HG03432 (cell line): ENCODE results near the gene PRKG1.
"Not testable (repeated sequence)": the region's sequence is repeated elsewhere in the genome, so short reads cannot be mapped to it uniquely, and the experiment has no call there.

Source experiments
- ATAC-seq: cut with Tn5 transposase; IDR thresholded peaks from one replicate; pipeline ENCODE4 v1.9.1; 2021; ENCODE audit warnings: mild to moderate bottlenecking, moderate library complexity; ENCODE audit not compliant: unreplicated experiment

PRKG1 gene

GRCh38 chr10:51260376-51260775 is 186.1 kb downstream of the PRKG1 start:
- ATAC-seq: no peak

GRCh38 chr10:51266496-51266895 is 192.2 kb downstream of the PRKG1 start:
- ATAC-seq: no peak

GRCh38 chr10:51267980-51268570 is 193.8 kb downstream of the PRKG1 start:
- not testable (repeated sequence) for ATAC-seq

- peak; percentile 60 for ATAC-seq
Observed at GRCh38 chr10:51269821-51270220, 195.5 kb downstream of the PRKG1 start.

- no peak for ATAC-seq
Observed at GRCh38 chr10:51270936-51271530, 196.7 kb downstream of the PRKG1 start.

GRCh38 chr10:51272099-51272498 is 197.8 kb downstream of the PRKG1 start:
- not testable (repeated sequence) for ATAC-seq

- ATAC-seq: no peak
Observed at GRCh38 chr10:51272555-51272954, 198.3 kb downstream of the PRKG1 start.

- ATAC-seq: no peak
Observed at GRCh38 chr10:51273574-51273973, 199.3 kb downstream of the PRKG1 start.

- not testable (repeated sequence) for ATAC-seq
Observed at GRCh38 chr10:51276097-51276496, 201.8 kb downstream of the PRKG1 start.

GRCh38 chr10:51281387-51281786 is 207.1 kb downstream of the PRKG1 start:
- not testable (repeated sequence) for ATAC-seq

- no peak for ATAC-seq
Observed at GRCh38 chr10:51285601-51286000, 211.3 kb downstream of the PRKG1 start.

GRCh38 chr10:51288511-51288910 is 214.2 kb downstream of the PRKG1 start:
- no peak for ATAC-seq

- no peak for ATAC-seq
Observed at GRCh38 chr10:51289519-51289918, 215.2 kb downstream of the PRKG1 start.

- ATAC-seq: no peak
Observed at GRCh38 chr10:51291961-51292360, 217.7 kb downstream of the PRKG1 start.

- no peak for ATAC-seq
Observed at GRCh38 chr10:51297438-51297837, 223.2 kb downstream of the PRKG1 start.

- ATAC-seq: no peak
Observed at GRCh38 chr10:51300617-51301304, 226.5 kb downstream of the PRKG1 start.

GRCh38 chr10:51301644-51302043 is 227.4 kb downstream of the PRKG1 start:
- no peak for ATAC-seq

GRCh38 chr10:51302316-51302715 is 228.0 kb downstream of the PRKG1 start:
- no peak for ATAC-seq

- ATAC-seq: no peak
Observed at GRCh38 chr10:51308116-51308515, 233.8 kb downstream of the PRKG1 start.

GRCh38 chr10:51311228-51311627 is 236.9 kb downstream of the PRKG1 start:
- ATAC-seq: no peak

GRCh38 chr10:51312817-51313216 is 238.5 kb downstream of the PRKG1 start:
- ATAC-seq: no peak

- no peak for ATAC-seq
Observed at GRCh38 chr10:51313251-51313650, 239.0 kb downstream of the PRKG1 start.
